Panc1 (cell line): ENCODE data around the gene CELF1. TPM values are rescaled to one million over a fixed set of nuclear protein-coding genes. Genes with fewer than 3 reads are reported as not detected.

Experiments used
- ATAC-seq: fragments of 200-7000 bp; cut with Tn5 transposase; 2 replicates; pipeline ENCODE4 v1.9.1; 2020; ENCODE audit warnings: mild to moderate bottlenecking, moderate library complexity
- BruUV-seq: library from RNA; stranded (reverse); fragments of 400-500 nt; replicated peaks from 2 replicates; lab custom pipeline; 2021; lab: Mats Ljungman, UMichigan
- CTCF ChIA-PET: fragments of 300-600 bp; sonication (Branson Sonifier 250); formaldehyde crosslinking; loops from one replicate; lab custom pipeline; 2022; ENCODE audit warnings: antibody characterized with exemption; lab: Charles Lee
- POLR2A ChIA-PET: fragments of 300-600 bp; sonication (Branson Sonifier 250); formaldehyde crosslinking; loops from one replicate; lab custom pipeline; 2022; ENCODE audit warnings: antibody characterized with exemption; lab: Charles Lee
- DNase-seq: peaks from one replicate; pipeline ENCODE4 v3.0.0-alpha.2; 2010; ENCODE audit warnings: low read depth, low spot score
- H3K27ac ChIP-seq: 2 replicates; pipeline ENCODE4 v1.5.1; 2011; ENCODE audit warnings: mild to moderate bottlenecking, low read length, inconsistent platforms
- H3K27me3 ChIP-seq: fragments of 200-500 bp; sonication (Bioruptor generic); 2 replicates; pipeline ENCODE4 v1.6.0; 2014; ENCODE audit warnings: low read length, inconsistent platforms; ENCODE audit not compliant: control insufficient read depth, insufficient read depth
- H3K36me3 ChIP-seq: fragments of 200-500 bp; sonication (Bioruptor generic); 2 replicates; pipeline ENCODE4 v1.5.1; 2014; ENCODE audit warnings: inconsistent platforms, mild to moderate bottlenecking, low read length, moderate library complexity; ENCODE audit not compliant: control insufficient read depth, insufficient read depth
- H3K4me1 ChIP-seq: 2 replicates; pipeline ENCODE4 v1.5.1; 2011; ENCODE audit warnings: inconsistent platforms, mild to moderate bottlenecking, low read length, moderate library complexity; ENCODE audit not compliant: control insufficient read depth, insufficient read depth
- H3K4me3 ChIP-seq, 2 experiments: 2 replicates each; pipeline ENCODE4 v1.5.1; 2011 to 2012; ENCODE audit warnings: low read depth in 2 of 2, low read length in 2 of 2, mild to moderate bottlenecking in 2 of 2, inconsistent platforms in 1 of 2, moderate library complexity in 1 of 2
- H3K9me3 ChIP-seq: fragments of 200-500 bp; sonication (Bioruptor generic); 2 replicates; pipeline ENCODE4 v1.5.1; 2014; ENCODE audit warnings: low read depth, mild to moderate bottlenecking, inconsistent platforms, low read length, moderate library complexity; ENCODE audit not compliant: control insufficient read depth, insufficient read depth
- POLR2AphosphoS5 ChIP-seq: IDR thresholded peaks from 2 replicates; pipeline ENCODE4 v1.6.1; 2012; ENCODE audit warnings: mild to moderate bottlenecking, low read depth, low read length, moderate library complexity
- REST ChIP-seq, 2 experiments: IDR thresholded peaks; 2 replicates each; pipeline ENCODE4 v1.6.1; 2011 to 2012; ENCODE audit warnings: low read depth in 2 of 2, control low read depth in 1 of 2, low read length in 1 of 2, mild to moderate bottlenecking in 1 of 2, moderate library complexity in 1 of 2; ENCODE audit not compliant: insufficient read depth in 1 of 2
- SIN3A ChIP-seq: IDR thresholded peaks from 2 replicates; pipeline ENCODE4 v1.6.1; 2012; ENCODE audit warnings: low read depth, mild to moderate bottlenecking, low read length, moderate library complexity, borderline replicate concordance; ENCODE audit not compliant: insufficient read depth
- TCF7L2 ChIP-seq: IDR thresholded peaks from 2 replicates; pipeline ENCODE4 v1.6.1; 2011; ENCODE audit warnings: mild to moderate bottlenecking, low read depth, low read length, inconsistent platforms
- in situ Hi-C: cut with HindIII; loops from 2 replicates; pipeline ENCODE4 v1.10.0; 2016; ENCODE audit warnings: low sequenced_read_pairs, low pct_unique_long_range_greater_than_20kb
- intact Hi-C: fragments of 100-400 bp; cut with micrococcal nuclease; formaldehyde crosslinking; loops from one replicate; pipeline ENCODE4 v1.10.0; 2022; ENCODE audit not compliant: unreplicated experiment
- total RNA-seq: library from RNA; stranded (reverse); gene quantifications from one replicate; pipeline ENCODE4 v1.2.1, GENCODE V29; 2021; ENCODE audit not compliant: unreplicated experiment
- TF ChIP-seq, protein P1 (sequence below): fragments of 450-650 bp; IDR thresholded peaks from 2 replicates; pipeline ENCODE4 v1.5.1; 2017; ENCODE audit warnings: mild to moderate bottlenecking

CELF1 gene
- total RNA-seq, 1 experiment from 2014 or later: 160 TPM

GRCh38 chr11:47448566-47449427, 104.1 kb downstream of the CELF1 start, which contains the start of gene RAPSN:
Gene RAPSN (minus strand): TSS chr11:47449136. CDS start chr11:47448964, 172 bp downstream.
- BruUV-seq: no TSS peak
- DNase-seq (no peak), ATAC-seq (no peak)
- Histone ChIP-seq H3K27me3 (no peaks in the 10 kb centered on the region), H3K4me1 (no peaks in the 10 kb centered on the region), H3K9me3 (no peaks in the 10 kb centered on the region), H3K36me3 (no peaks in the 10 kb centered on the region), H3K27ac (no peak within 1 kb of the TSS), H3K4me3 (no peak within 1 kb of the TSS)
- TF ChIP-seq SIN3A: no peak
- TF ChIP-seq, protein P1, sequence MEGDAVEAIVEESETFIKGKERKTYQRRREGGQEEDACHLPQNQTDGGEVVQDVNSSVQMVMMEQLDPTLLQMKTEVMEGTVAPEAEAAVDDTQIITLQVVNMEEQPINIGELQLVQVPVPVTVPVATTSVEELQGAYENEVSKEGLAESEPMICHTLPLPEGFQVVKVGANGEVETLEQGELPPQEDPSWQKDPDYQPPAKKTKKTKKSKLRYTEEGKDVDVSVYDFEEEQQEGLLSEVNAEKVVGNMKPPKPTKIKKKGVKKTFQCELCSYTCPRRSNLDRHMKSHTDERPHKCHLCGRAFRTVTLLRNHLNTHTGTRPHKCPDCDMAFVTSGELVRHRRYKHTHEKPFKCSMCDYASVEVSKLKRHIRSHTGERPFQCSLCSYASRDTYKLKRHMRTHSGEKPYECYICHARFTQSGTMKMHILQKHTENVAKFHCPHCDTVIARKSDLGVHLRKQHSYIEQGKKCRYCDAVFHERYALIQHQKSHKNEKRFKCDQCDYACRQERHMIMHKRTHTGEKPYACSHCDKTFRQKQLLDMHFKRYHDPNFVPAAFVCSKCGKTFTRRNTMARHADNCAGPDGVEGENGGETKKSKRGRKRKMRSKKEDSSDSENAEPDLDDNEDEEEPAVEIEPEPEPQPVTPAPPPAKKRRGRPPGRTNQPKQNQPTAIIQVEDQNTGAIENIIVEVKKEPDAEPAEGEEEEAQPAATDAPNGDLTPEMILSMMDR: no peak
- no peak for TF ChIP-seq TCF7L2
- no peak for TF ChIP-seq POLR2AphosphoS5
- TF ChIP-seq REST (IDR thresholded peaks at IDR 0.05; ENCODE audit: insufficient read depth in 1 of 2, low read depth in 2 of 2, low read length in 1 of 2): no peak
- ChIA-PET CTCF (no interaction called here), POLR2A (no interaction called here)
- in situ Hi-C loops (no loop called here), intact Hi-C loops (no loop called here)

DNA sequence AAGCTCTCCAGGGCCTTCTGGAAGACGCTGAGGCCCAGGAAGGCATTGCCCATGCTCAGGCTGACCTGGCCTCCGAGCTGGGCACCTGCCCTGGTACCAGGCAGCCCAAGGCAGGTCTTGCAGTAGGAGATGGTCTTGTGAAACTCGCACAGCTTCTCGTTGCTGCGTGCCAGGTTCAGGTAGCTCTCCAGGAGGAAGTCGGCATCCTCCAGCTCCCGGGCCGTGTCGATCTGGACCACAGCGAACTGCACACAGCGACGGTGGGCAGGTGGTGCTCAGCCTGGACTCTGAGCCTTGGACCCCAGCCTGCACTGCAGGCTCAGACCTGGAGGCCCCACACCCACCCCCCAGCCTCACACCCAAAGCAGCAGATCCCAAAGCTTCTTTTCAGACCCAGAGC, 105.0 kb downstream of the CELF1 start:
- in situ Hi-C loops: no loop called here
- H3K9me3 ChIP-seq: no peaks in the 10 kb centered on the region
- TF ChIP-seq REST (IDR thresholded peaks at IDR 0.05; ENCODE audit: insufficient read depth in 1 of 2, low read depth in 2 of 2, low read length in 1 of 2) (no peak), SIN3A (no peak), POLR2AphosphoS5 (no peak), TCF7L2 (no peak)
- TF ChIP-seq, protein P1: no peak
- POLR2A ChIA-PET: no interaction called here
- H3K27ac ChIP-seq: no peak overlapping the region
- intact Hi-C loops: no loop called here
- no peak overlapping the region for H3K4me3 ChIP-seq
- no TSS peak for BruUV-seq
- no peaks in the 10 kb centered on the region for H3K36me3 ChIP-seq
- DNase-seq: no peak
- no peaks in the 10 kb centered on the region for H3K27me3 ChIP-seq
- no peaks in the 10 kb centered on the region for H3K4me1 ChIP-seq
- CTCF ChIA-PET: no interaction called here
- no peak; the same call in 1 of the 2 replicates for ATAC-seq
